HepG2 (cell line): ENCODE results near the gene SF3B6. TPM values are rescaled to one million over a fixed set of nuclear protein-coding genes. Genes with fewer than 3 reads are reported as not detected.

ENCODE experiments used
- ATAC-seq: fragments of 200-7000 bp; cut with Tn5 transposase; 3 replicates; pipeline ENCODE4 v1.9.1; 2020; ENCODE audit warnings: mild to moderate bottlenecking, moderate library complexity
- Bru-seq: library from RNA; stranded (reverse); fragments of 400-500 nt; gene quantifications from one replicate; lab custom pipeline; 2021; lab: Mats Ljungman, UMichigan
- BruChase-seq, 2 experiments: library from RNA; stranded (reverse); fragments of 400-500 nt; gene quantifications; one replicate each; lab custom pipeline; 2021; lab: Mats Ljungman, UMichigan
- BruUV-seq: library from RNA; stranded (reverse); fragments of 400-500 nt; replicated peaks from 2 replicates; lab custom pipeline; 2021; lab: Mats Ljungman, UMichigan
- CTCF ChIA-PET: fragments of 300-600 bp; formaldehyde crosslinking; extraction: SDS; loops from one replicate; lab custom pipeline; 2021; ENCODE audit warnings: low total read pairs, inconsistent platforms, low intra/inter-chr PET ratio; lab: Yijun Ruan, JAX
- POLR2A ChIA-PET: fragments of 350-600 bp; sonication (Branson Sonifier 250); formaldehyde crosslinking; loops from one replicate; lab custom pipeline; 2020; ENCODE audit warnings: antibody characterized with exemption, inconsistent platforms; lab: Yijun Ruan, JAX
- DNase-seq: peaks from one replicate; pipeline ENCODE4 v3.0.0-alpha.2; 2015; ENCODE audit warnings: low spot score
- FAIRE-seq: peaks from 3 replicates; lab custom pipeline; 2011; peaks lifted over from hg19 to GRCh38; lab: Jason Lieb, UNC
- H2AFZ ChIP-seq: one replicate; pipeline ENCODE4 v1.6.1; 2011; ENCODE audit warnings: low read length, inconsistent platforms
- H3K27ac ChIP-seq: fragments of 300-600 bp; 3 replicates; pipeline ENCODE4 v1.8.0; 2011; ENCODE audit warnings: mixed run types, mild to moderate bottlenecking, mixed read lengths, low read length, inconsistent platforms; ENCODE audit not compliant: insufficient read depth; ENCODE audit errors: extremely low read length
- H3K27me3 ChIP-seq, 2 experiments: fragments of 200-600 bp in 1 of 2; 2 replicates in 1 of 2; 3 replicates in 1 of 2; pipeline versions ENCODE4 v1.6.0 to v1.8.0; 2011; ENCODE audit warnings: low read length in 2 of 2, mild to moderate bottlenecking in 2 of 2, moderate library complexity in 2 of 2, inconsistent platforms in 1 of 2; ENCODE audit not compliant: insufficient read depth in 2 of 2, control insufficient read depth in 1 of 2
- H3K36me3 ChIP-seq, 2 experiments: fragments of 200-600 bp in 1 of 2; replicated peaks in 1 of 2; 2 replicates in 1 of 2; 3 replicates in 1 of 2; pipeline versions ENCODE4 v1.5.1 to v1.8.0; 2011; ENCODE audit warnings: low read length in 2 of 2, inconsistent platforms in 1 of 2; ENCODE audit not compliant: insufficient read depth in 2 of 2, control insufficient read depth in 1 of 2
- H3K4me1 ChIP-seq: 2 replicates; pipeline ENCODE4 v1.5.1; 2012; ENCODE audit warnings: low read length, inconsistent platforms; ENCODE audit not compliant: insufficient read depth
- H3K4me2 ChIP-seq: 2 replicates; pipeline ENCODE4 v1.6.0; 2011; ENCODE audit warnings: low read depth, low read length, inconsistent platforms
- H3K4me3 ChIP-seq, 3 experiments: fragments of 200-600 bp in 1 of 3; sonication (generic), shearing (Covaris generic) in 1 of 3; replicated peaks in 1 of 3; 2 replicates each; pipeline ENCODE4 v1.5.1; 2011 to 2016; ENCODE audit warnings: low read length in 3 of 3, inconsistent platforms in 2 of 3, low read depth in 2 of 3, mild to moderate bottlenecking in 2 of 3, control low read depth in 1 of 3, mixed read lengths in 1 of 3; ENCODE audit not compliant: insufficient read depth in 1 of 3
- H3K79me2 ChIP-seq: one replicate; pipeline ENCODE4 v1.6.1; 2011; ENCODE audit warnings: low read length, inconsistent platforms; ENCODE audit not compliant: insufficient read depth
- H3K9ac ChIP-seq: 2 replicates; pipeline ENCODE4 v1.6.0; 2011; ENCODE audit warnings: mild to moderate bottlenecking, low read depth, low read length, inconsistent platforms; ENCODE audit not compliant: insufficient read depth
- H3K9me3 ChIP-seq: 2 replicates; pipeline ENCODE4 v1.5.1; 2012; ENCODE audit warnings: mild to moderate bottlenecking, low read length
- H4K20me1 ChIP-seq: 2 replicates; pipeline ENCODE4 v1.6.0; 2011; ENCODE audit warnings: inconsistent platforms, mild to moderate bottlenecking, low read length, moderate library complexity; ENCODE audit not compliant: insufficient read depth
- JUND ChIP-seq: sonication (generic); formaldehyde crosslinking; IDR thresholded peaks from 2 replicates; pipeline ENCODE4 v1.8.0; 2022; ENCODE audit warnings: mild to moderate bottlenecking, missing genetic modification reagents
- NPAS2 ChIP-seq: sonication (generic); formaldehyde crosslinking; IDR thresholded peaks from 2 replicates; pipeline ENCODE4 v1.8.0; 2022; ENCODE audit warnings: mild to moderate bottlenecking, missing genetic modification reagents, borderline replicate concordance
- PAX8 ChIP-seq: sonication (generic); formaldehyde crosslinking; IDR thresholded peaks from 2 replicates; pipeline ENCODE4 v1.8.0; 2022; ENCODE audit warnings: mild to moderate bottlenecking, missing genetic modification reagents, borderline replicate concordance
- SIX4 ChIP-seq: sonication (generic); formaldehyde crosslinking; IDR thresholded peaks from 2 replicates; pipeline ENCODE4 v1.4.0; 2020; ENCODE audit warnings: missing genetic modification reagents
- ZFP36L1 ChIP-seq: sonication (generic); formaldehyde crosslinking; IDR thresholded peaks from 2 replicates; pipeline ENCODE4 v1.8.0; 2022; ENCODE audit warnings: mild to moderate bottlenecking, missing genetic modification reagents, moderate library complexity
- ZHX1 ChIP-seq: sonication (generic); formaldehyde crosslinking; IDR thresholded peaks from 2 replicates; pipeline ENCODE4 v1.8.1; 2022; ENCODE audit warnings: low read depth, mild to moderate bottlenecking, missing genetic modification reagents
- ZNF414 ChIP-seq: sonication (generic); formaldehyde crosslinking; IDR thresholded peaks from 2 replicates; pipeline ENCODE4 v1.5.0; 2020; ENCODE audit warnings: missing genetic modification reagents
- ZNF644 ChIP-seq: IDR thresholded peaks from 2 replicates; pipeline ENCODE4 v1.6.1; 2016; ENCODE audit warnings: low read depth
- ZNF670 ChIP-seq: sonication (generic); formaldehyde crosslinking; IDR thresholded peaks from 2 replicates; pipeline ENCODE4 v1.8.0; 2022; ENCODE audit warnings: mild to moderate bottlenecking, missing genetic modification reagents, borderline replicate concordance
- ZNF766 ChIP-seq: sonication (generic); formaldehyde crosslinking; IDR thresholded peaks from 2 replicates; pipeline ENCODE4 v1.5.0; 2020; ENCODE audit warnings: missing genetic modification reagents, borderline replicate concordance
- ZNF816 ChIP-seq: sonication (generic); formaldehyde crosslinking; IDR thresholded peaks from 2 replicates; pipeline ENCODE4 v1.8.0; 2022; ENCODE audit warnings: missing genetic modification reagents, mild to moderate bottlenecking, borderline replicate concordance
- ZNF839 ChIP-seq: sonication (generic); formaldehyde crosslinking; IDR thresholded peaks from 2 replicates; pipeline ENCODE4 v1.4.0; 2020; ENCODE audit warnings: missing genetic modification reagents, mild to moderate bottlenecking, borderline replicate concordance
- WGBS: methylation state at CpG from one replicate; pipeline ENCODE4 v1.1.6; 2017; ENCODE audit warnings: low lambda C conversion rate; 5-methylcytosine and 5-hydroxymethylcytosine counted together
- in situ Hi-C: cut with HindIII; loops from 2 replicates; pipeline ENCODE4 v1.10.0; 2017; ENCODE audit warnings: low pct_unique_long_range_greater_than_20kb; ENCODE audit not compliant: extremely low pct_ligation_motif_present
- intact Hi-C: fragments of 100-400 bp; cut with micrococcal nuclease; formaldehyde crosslinking; loops from one replicate; pipeline ENCODE4 v1.10.0; 2022; ENCODE audit not compliant: unreplicated experiment
- long read RNA-seq, 2 experiments: library from RNA in 1 of 2; library from polyadenylated mRNA in 1 of 2; stranded (forward) in 1 of 2; unstranded in 1 of 2; transcript quantifications; one replicate each; pipeline ENCODE4 v2.0.0, GENCODE V29; 2019 to 2022
- polyA minus RNA-seq, 3 experiments: library from RNA; depleted of rRNA, polyadenylated mRNA; stranded (reverse); fragments of >200 nt; gene quantifications; 2 replicates each; pipeline ENCODE4 v1.2.3, GENCODE V29; 2011; ENCODE audit warnings: low replicate concordance in 1 of 3
- polyA plus RNA-seq, 8 experiments: library from polyadenylated mRNA; depleted of rRNA in 3 of 8; stranded (reverse) in 7 of 8; unstranded in 1 of 8; fragments of >200 nt; fragmentation: Illumina TruSeq in 4 of 8; extraction: Trizol in 4 of 8; gene quantifications; 2 replicates each; pipeline versions ENCODE4 v1.2.1 to v1.2.3, GENCODE V29; 2011 to 2016; ENCODE audit warnings: low read depth in 4 of 8, missing spikeins in 1 of 8, mixed read lengths in 1 of 8; ENCODE audit not compliant: insufficient read depth in 1 of 8
- total RNA-seq, 5 experiments: library from RNA; depleted of rRNA; stranded (reverse); fragments of >200 nt; fragmentation: Illumina TruSeq; extraction: Trizol; gene quantifications; 2 replicates each; pipeline ENCODE4 v1.2.3, GENCODE V29; 2016; ENCODE audit warnings: low read depth in 1 of 5

SF3B6 gene
- 182 and 254 TPM in 2 replicates for total RNA-seq (2016; rRNA removed; fragmentation: Illumina TruSeq; extraction: Trizol)
- total RNA-seq (2016; cell fraction: cytosol; rRNA removed; fragmentation: Illumina TruSeq; extraction: Trizol; ENCODE audit: low read depth) = 45.9 and 48.0 TPM in 2 replicates
- total RNA-seq (2016; cell fraction: insoluble cytoplasmic fraction; rRNA removed; fragmentation: Illumina TruSeq; extraction: Trizol) = 184 and 279 TPM in 2 replicates
- 58.5 and 66.4 TPM in 2 replicates for total RNA-seq (2016; cell fraction: membrane; rRNA removed; fragmentation: Illumina TruSeq; extraction: Trizol)
- total RNA-seq (2016; cell fraction: nucleus; rRNA removed; fragmentation: Illumina TruSeq; extraction: Trizol) = 61.8 and 72.9 TPM in 2 replicates
- 140 and 177 TPM in 2 replicates for polyA plus RNA-seq (2011; rRNA removed)
- 101 and 135 TPM in 2 replicates for polyA plus RNA-seq (2011; cell fraction: cytosol; rRNA removed)
- 24.9 and 35.7 TPM in 2 replicates for polyA plus RNA-seq (2011; cell fraction: nucleus; rRNA removed)
- polyA plus RNA-seq (2012) = 159 and 167 TPM in 2 replicates
- polyA plus RNA-seq (2016; cell fraction: cytosol; fragmentation: Illumina TruSeq; extraction: Trizol; ENCODE audit: low read depth) = 35.5 and 45.7 TPM in 2 replicates
- 279 and 313 TPM in 2 replicates for polyA plus RNA-seq (2016; cell fraction: insoluble cytoplasmic fraction; fragmentation: Illumina TruSeq; extraction: Trizol; ENCODE audit: low read depth)
- 54.3 and 63.6 TPM in 2 replicates for polyA plus RNA-seq (2016; cell fraction: membrane; fragmentation: Illumina TruSeq; extraction: Trizol; ENCODE audit: low read depth)
- polyA plus RNA-seq (2016; cell fraction: nucleus; fragmentation: Illumina TruSeq; extraction: Trizol; ENCODE audit: insufficient read depth, low read depth) = 127 TPM in 2 replicates
- 17.1 and 27.0 TPM in 2 replicates for polyA minus RNA-seq (2011; rRNA and poly(A)+ RNA removed; ENCODE audit: low replicate concordance)
- polyA minus RNA-seq (2011; cell fraction: cytosol; rRNA and poly(A)+ RNA removed) = 30.5 and 35.6 TPM in 2 replicates
- 21.8 and 26.1 TPM in 2 replicates for polyA minus RNA-seq (2011; cell fraction: nucleus; rRNA and poly(A)+ RNA removed)
- Bru-seq, nascent RNA = percentile 83 among the genes with signal in this experiment
- percentile 89 among the genes with signal in this experiment for BruChase-seq, experiment 1, labeled RNA remaining after a 6-hour chase
- percentile 74 among the genes with signal in this experiment for BruChase-seq, experiment 2, labeled RNA remaining after a 2-hour chase
- long read RNA-seq, experiment 1, transcript SF3B6-201 (4 exons, 770 nt) = major isoform, 174 of 187 reads
- long read RNA-seq, experiment 1, partial matches to known transcripts = 2 of 187 reads
- long read RNA-seq, experiment 1, other reads (novel, unspliced or antisense) = 9 of 187 reads
- long read RNA-seq, experiment 2, transcript SF3B6-201 (4 exons, 770 nt) = major isoform, 165 of 189 reads
- long read RNA-seq, experiment 2, partial matches to known transcripts = 11 of 189 reads
- long read RNA-seq, experiment 2, other reads (novel, unspliced or antisense) = 13 of 189 reads

GRCh38 chr2:24075915-24076848, at the start of gene SF3B6:
Gene SF3B6, minus strand, starts transcription at chr2:24076326. Its CDS starts 97 bp downstream, at chr2:24076229.
- Histone ChIP-seq H3K4me1 (peaks cover 15% of the 10 kb centered on the region), H3K9ac (peak within 1 kb of the TSS; percentile 85), H3K9me3 (no peaks in the 10 kb centered on the region), H3K36me3 (peaks cover 7 to 22% of the 10 kb centered on the region in 2 experiments), H4K20me1 (no peaks in the 10 kb centered on the region), H3K79me2 (peaks cover 28% of the 10 kb centered on the region), H3K27me3 (no peaks in the 10 kb centered on the region; a peak in 1 of 5 replicates), H2AFZ (peak within 1 kb of the TSS; percentile 87), H3K27ac (peak within 1 kb of the TSS; percentile 59), H3K4me2 (peak within 1 kb of the TSS; percentile 72), H3K4me3 (peak within 1 kb of the TSS; percentile 76 to 100 (median 94))
- FAIRE-seq (peak; percentile 90), ATAC-seq (peak; percentile 95), DNase-seq (peak; percentile 99)
- ChIA-PET POLR2A (interaction anchor here (0.6 to 2.6 kb wide), 22 partner anchors 8 to 717 kb away, joined by 3 to 66 read pairs (median 4); partner anchors contain the start of genes ATAD2B, CENPO, FAM228B and FKBP1B), CTCF (interaction anchor here (2.3 kb wide), 1 partner anchor 88 kb away, joined by 10 read pairs; no protein-coding TSS in a partner anchor)
- BruUV-seq = TSS peak; percentile 59
- intact Hi-C loops (loop anchor here (1.0 to 2.0 kb wide), 3 partner anchors 29 to 135 kb away; partner anchors contain the start of genes UBXN2A and WDCP), in situ Hi-C loops (no loop called here)
- WGBS = 2% methylated on average over 64 of the region's 64 CpGs
- TF ChIP-seq ZHX1 (CRISPR knock-in tag) = peak; percentile 97
- TF ChIP-seq SIX4 (CRISPR knock-in tag) = peak; percentile 79; the same call in 1 of the 2 replicates
- peak; percentile 89; the same call in 1 of the 2 replicates for TF ChIP-seq ZNF414
- TF ChIP-seq ZNF644 (CRISPR knock-in tag) = no peak
- TF ChIP-seq JUND (CRISPR knock-in tag) = no peak
- TF ChIP-seq ZNF766 = peak; percentile 95
- TF ChIP-seq NPAS2 (CRISPR knock-in tag) = no peak
- no peak; the same call in 1 of the 2 replicates for TF ChIP-seq ZFP36L1
- 0 out of 2 replicates have a peak, but pooled peaks have one; percentile 58 for TF ChIP-seq ZNF816
- TF ChIP-seq ZNF839 (CRISPR knock-in tag) = peak; percentile 57; the same call in 1 of the 2 replicates
- 0 out of 2 replicates have a peak, but pooled peaks have one; percentile 83 for TF ChIP-seq PAX8 (CRISPR knock-in tag)
- 0 out of 2 replicates have a peak, but pooled peaks have one; percentile 70 for TF ChIP-seq ZNF670 (CRISPR knock-in tag)
